Stomach (tissue), 4 donors: Measurements from ENCODE around the gene HAUS1.
A peak's percentile ranks its signal among the peaks of the same experiment; 100 is the strongest.

Source experiments
- EP300 ChIP-seq: sonication (generic); formaldehyde crosslinking; IDR thresholded peaks from one replicate; pipeline ENCODE4 v1.6.1; 2017; ENCODE audit warnings: antibody characterized with exemption
- POLR2A ChIP-seq, 4 donors: fragments of 450-650 bp; IDR thresholded peaks; one replicate each; pipeline ENCODE4 v1.6.1; 2016; ENCODE audit warnings: antibody characterized with exemption in 4 of 4, control low read depth in 2 of 4, mild to moderate bottlenecking in 1 of 4, moderate library complexity in 1 of 4
- POLR2AphosphoS5 ChIP-seq, 3 donors: sonication (generic); formaldehyde crosslinking; IDR thresholded peaks; one replicate each; pipeline ENCODE4 v1.6.1; 2016; ENCODE audit warnings: antibody characterized with exemption in 3 of 3
- TF ChIP-seq, protein P1 (sequence below), 7 experiments: fragments of 450-650 bp in 4 of 7; fragments of 200-600 bp in 3 of 7; sonication (generic) in 3 of 7; IDR thresholded peaks; one replicate each; pipeline ENCODE4 v1.5.1; 2016 to 2019; ENCODE audit warnings: antibody characterized with exemption in 7 of 7, control low read depth in 2 of 7, mild to moderate bottlenecking in 1 of 7

DNA sequence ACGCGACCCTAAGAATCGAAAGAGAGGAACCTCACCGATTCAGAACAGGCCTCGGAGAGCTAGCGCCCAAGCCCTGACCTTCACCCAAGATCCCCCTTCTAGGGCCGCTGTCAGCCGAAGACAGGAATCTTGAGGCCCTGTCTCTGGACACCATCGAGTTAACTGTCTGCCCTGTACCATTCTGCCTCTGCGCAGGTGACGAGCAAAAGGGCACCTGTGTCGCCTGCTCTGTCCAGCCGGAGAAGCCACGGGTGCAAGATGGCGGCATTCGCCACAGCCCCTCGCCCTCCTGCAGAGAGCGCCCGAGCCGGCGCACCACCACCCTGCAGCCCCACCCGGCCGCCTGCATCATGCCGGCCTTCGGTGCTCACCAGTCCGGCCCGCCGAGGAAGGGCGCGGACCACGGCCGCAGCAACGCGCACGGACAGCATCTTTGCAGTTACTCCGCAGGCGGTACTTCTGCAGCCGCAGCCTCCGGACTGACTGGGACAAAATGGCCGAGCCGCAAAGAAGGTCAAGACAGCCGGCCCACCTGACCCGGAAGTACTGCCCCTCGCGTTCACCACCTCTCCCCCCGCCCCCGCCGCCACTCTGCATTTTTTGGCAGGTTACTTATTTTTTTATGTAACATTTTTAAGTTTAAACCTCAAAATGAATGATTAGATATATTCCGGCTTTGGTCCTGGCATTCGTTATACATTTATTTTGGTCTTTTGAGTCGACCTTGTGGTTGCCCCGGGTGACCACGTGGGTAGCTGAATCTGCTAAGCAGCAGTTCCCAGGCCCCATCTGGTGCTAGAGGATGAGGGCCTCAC, 6.2 kb upstream of the HAUS1 start, which contains the start of gene ATP5F1A:
- TF ChIP-seq, protein P1, sequence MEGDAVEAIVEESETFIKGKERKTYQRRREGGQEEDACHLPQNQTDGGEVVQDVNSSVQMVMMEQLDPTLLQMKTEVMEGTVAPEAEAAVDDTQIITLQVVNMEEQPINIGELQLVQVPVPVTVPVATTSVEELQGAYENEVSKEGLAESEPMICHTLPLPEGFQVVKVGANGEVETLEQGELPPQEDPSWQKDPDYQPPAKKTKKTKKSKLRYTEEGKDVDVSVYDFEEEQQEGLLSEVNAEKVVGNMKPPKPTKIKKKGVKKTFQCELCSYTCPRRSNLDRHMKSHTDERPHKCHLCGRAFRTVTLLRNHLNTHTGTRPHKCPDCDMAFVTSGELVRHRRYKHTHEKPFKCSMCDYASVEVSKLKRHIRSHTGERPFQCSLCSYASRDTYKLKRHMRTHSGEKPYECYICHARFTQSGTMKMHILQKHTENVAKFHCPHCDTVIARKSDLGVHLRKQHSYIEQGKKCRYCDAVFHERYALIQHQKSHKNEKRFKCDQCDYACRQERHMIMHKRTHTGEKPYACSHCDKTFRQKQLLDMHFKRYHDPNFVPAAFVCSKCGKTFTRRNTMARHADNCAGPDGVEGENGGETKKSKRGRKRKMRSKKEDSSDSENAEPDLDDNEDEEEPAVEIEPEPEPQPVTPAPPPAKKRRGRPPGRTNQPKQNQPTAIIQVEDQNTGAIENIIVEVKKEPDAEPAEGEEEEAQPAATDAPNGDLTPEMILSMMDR (IDR thresholded peaks at IDR 0.05): no peak
- TF ChIP-seq POLR2AphosphoS5 (IDR thresholded peaks at IDR 0.05) (peak; percentile 45 to 89 (median 83)), POLR2A (IDR thresholded peaks at IDR 0.05) (peak in 1 of 4 donors; percentile 48), EP300 (no peak)
